Neural progenitor cell (in vitro differentiated cells): ENCODE results near the gene ZNF497. TPM values are rescaled to one million over a fixed set of nuclear protein-coding genes. Genes with fewer than 3 reads are reported as not detected.

ENCODE experiments used
- DNase-seq: peaks from one replicate; pipeline ENCODE4 v3.0.0-alpha.2; 2016; ENCODE audit warnings: low spot score
- H2AFZ ChIP-seq: fragments of 200-600 bp; sonication (generic); replicated peaks from 2 replicates; pipeline ENCODE4 v1.6.1; 2016; ENCODE audit warnings: antibody characterized with exemption
- H3F3A ChIP-seq: fragments of 200-600 bp; sonication (generic); 2 replicates; pipeline ENCODE4 v1.6.1; 2016; ENCODE audit warnings: antibody characterized with exemption, low read depth
- H3K27ac ChIP-seq: fragments of 200-600 bp; sonication (generic); 2 replicates; pipeline ENCODE4 v1.5.1; 2016; ENCODE audit warnings: mild to moderate bottlenecking
- H3K27me3 ChIP-seq: fragments of 200-600 bp; sonication (generic); 2 replicates; pipeline ENCODE4 v1.6.1; 2016; ENCODE audit warnings: mild to moderate bottlenecking, moderate library complexity
- H3K36me3 ChIP-seq: fragments of 200-600 bp; sonication (generic); 2 replicates; pipeline ENCODE4 v1.5.1; 2016
- H3K4me1 ChIP-seq: fragments of 200-600 bp; sonication (generic); 2 replicates; pipeline ENCODE4 v1.6.1; 2016; ENCODE audit warnings: mixed run types
- H3K4me2 ChIP-seq: fragments of 200-600 bp; sonication (generic); 2 replicates; pipeline ENCODE4 v1.6.1; 2016
- H3K4me3 ChIP-seq: fragments of 200-600 bp; sonication (generic); 2 replicates; pipeline ENCODE4 v1.5.1; 2016
- H3K79me2 ChIP-seq: fragments of 200-600 bp; sonication (generic); 2 replicates; pipeline ENCODE4 v1.6.1; 2016; ENCODE audit warnings: low read depth
- H3K9ac ChIP-seq: fragments of 200-600 bp; sonication (generic); 2 replicates; pipeline ENCODE4 v1.6.1; 2016
- H3K9me3 ChIP-seq: fragments of 200-600 bp; sonication (generic); 2 replicates; pipeline ENCODE4 v1.5.1; 2016; ENCODE audit warnings: low read depth
- H4K20me1 ChIP-seq: fragments of 200-600 bp; sonication (generic); 2 replicates; pipeline ENCODE4 v1.6.1; 2016; ENCODE audit warnings: low read depth
- H3K27ac Mint-ChIP-seq: 3 replicates; pipeline ENCODE4 v1.8.0; 2021; ENCODE audit warnings: mixed read lengths
- H3K27me3 Mint-ChIP-seq: 2 replicates; pipeline ENCODE4 v1.8.0; 2022; ENCODE audit warnings: low read depth, mild to moderate bottlenecking, inconsistent platforms, moderate library complexity, mixed read lengths; ENCODE audit not compliant: insufficient read depth
- H3K36me3 Mint-ChIP-seq: 3 replicates; pipeline ENCODE4 v1.8.0; 2021; ENCODE audit warnings: mixed read lengths
- H3K4me1 Mint-ChIP-seq: 3 replicates; pipeline ENCODE4 v1.8.0; 2021; ENCODE audit warnings: mixed read lengths
- H3K4me3 Mint-ChIP-seq: 3 replicates; pipeline ENCODE4 v1.8.0; 2021; ENCODE audit warnings: mild to moderate bottlenecking, moderate library complexity, mixed read lengths
- H3K9me3 Mint-ChIP-seq: 3 replicates; pipeline ENCODE4 v1.8.0; 2020; ENCODE audit warnings: mixed read lengths
- EZH2 ChIP-seq: fragments of 200-600 bp; sonication (generic); IDR thresholded peaks from 2 replicates; pipeline ENCODE4 v1.6.1; 2017; ENCODE audit warnings: antibody characterized with exemption, mild to moderate bottlenecking, moderate library complexity
- EZH2phosphoT487 ChIP-seq: fragments of 200-600 bp; sonication (generic); IDR thresholded peaks from 2 replicates; pipeline ENCODE4 v1.6.1; 2017; ENCODE audit warnings: antibody characterized with exemption
- total RNA-seq: library from RNA; depleted of rRNA; stranded (reverse); fragments of >200 nt; gene quantifications from 2 replicates; pipeline ENCODE4 v1.2.3, GENCODE V29; 2015; ENCODE audit warnings: low replicate concordance
- TF ChIP-seq, protein P1 (sequence below): fragments of 200-600 bp; sonication (generic); IDR thresholded peaks from 2 replicates; pipeline ENCODE4 v1.5.1; 2017; ENCODE audit warnings: antibody characterized with exemption, mild to moderate bottlenecking

ZNF497 gene
- total RNA-seq, 1 donor from 2014 or later = 3.7 TPM

DNA sequence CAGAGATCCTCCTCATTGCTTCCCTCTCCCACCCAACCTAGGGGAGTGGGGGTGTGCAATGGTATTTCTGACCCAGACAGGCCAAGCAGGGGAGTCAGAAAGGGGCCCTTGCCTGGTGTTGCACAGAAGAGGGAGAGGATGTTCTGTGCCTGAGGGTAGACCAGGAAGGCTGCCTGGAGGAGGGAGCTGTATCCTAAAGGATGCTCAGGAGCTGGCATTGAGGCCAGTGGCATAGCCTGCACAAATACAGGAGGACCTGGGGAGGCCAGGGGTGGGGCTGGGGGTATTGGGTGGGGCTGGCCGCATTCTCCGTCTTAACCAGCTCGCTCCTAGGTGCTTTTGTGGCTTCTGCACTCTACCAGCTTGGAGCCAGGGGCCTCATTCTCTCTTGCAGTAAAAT is 37.4 kb upstream of the ZNF497 start:
- Histone ChIP-seq H3K9ac (no peak overlapping the region), H3K4me2 (no peak overlapping the region), H3K27ac (no peak overlapping the region), H3K36me3 (no peaks in the 10 kb centered on the region), H3F3A (peaks cover 17% of the 10 kb centered on the region), H3K4me1 (peaks cover 3% of the 10 kb centered on the region), H2AFZ (no peak overlapping the region), H3K27me3 (peaks cover 23% of the 10 kb centered on the region), H3K9me3 (no peaks in the 10 kb centered on the region), H3K79me2 (peaks cover 13% of the 10 kb centered on the region), H3K4me3 (no peak overlapping the region), H4K20me1 (no peaks in the 10 kb centered on the region)
- DNase-seq = no peak
- H3K27ac Mint-ChIP-seq = peak overlapping the region; percentile 62
- no peaks in the 10 kb centered on the region for H3K27me3 Mint-ChIP-seq
- TF ChIP-seq, protein P1, sequence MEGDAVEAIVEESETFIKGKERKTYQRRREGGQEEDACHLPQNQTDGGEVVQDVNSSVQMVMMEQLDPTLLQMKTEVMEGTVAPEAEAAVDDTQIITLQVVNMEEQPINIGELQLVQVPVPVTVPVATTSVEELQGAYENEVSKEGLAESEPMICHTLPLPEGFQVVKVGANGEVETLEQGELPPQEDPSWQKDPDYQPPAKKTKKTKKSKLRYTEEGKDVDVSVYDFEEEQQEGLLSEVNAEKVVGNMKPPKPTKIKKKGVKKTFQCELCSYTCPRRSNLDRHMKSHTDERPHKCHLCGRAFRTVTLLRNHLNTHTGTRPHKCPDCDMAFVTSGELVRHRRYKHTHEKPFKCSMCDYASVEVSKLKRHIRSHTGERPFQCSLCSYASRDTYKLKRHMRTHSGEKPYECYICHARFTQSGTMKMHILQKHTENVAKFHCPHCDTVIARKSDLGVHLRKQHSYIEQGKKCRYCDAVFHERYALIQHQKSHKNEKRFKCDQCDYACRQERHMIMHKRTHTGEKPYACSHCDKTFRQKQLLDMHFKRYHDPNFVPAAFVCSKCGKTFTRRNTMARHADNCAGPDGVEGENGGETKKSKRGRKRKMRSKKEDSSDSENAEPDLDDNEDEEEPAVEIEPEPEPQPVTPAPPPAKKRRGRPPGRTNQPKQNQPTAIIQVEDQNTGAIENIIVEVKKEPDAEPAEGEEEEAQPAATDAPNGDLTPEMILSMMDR = no peak
- TF ChIP-seq EZH2phosphoT487 (no peak), EZH2 (no peak)
- peaks cover 17% of the 10 kb centered on the region for H3K4me1 Mint-ChIP-seq
- H3K4me3 Mint-ChIP-seq = peak overlapping the region; percentile 97
- H3K9me3 Mint-ChIP-seq = peaks cover 7% of the 10 kb centered on the region
- H3K36me3 Mint-ChIP-seq = peaks cover 14% of the 10 kb centered on the region

- peak overlapping the region; percentile 35 for H3K4me3 Mint-ChIP-seq
- peaks cover 24% of the 10 kb centered on the region for H3F3A ChIP-seq
These were observed 36.0 kb upstream of the ZNF497 start for GRCh38 chr19:58398545-58398944.

GRCh38 chr19:58398087-58398486 is 35.5 kb upstream of the ZNF497 start:
- H3K27ac ChIP-seq = no peak overlapping the region
- peak overlapping the region; percentile 35 for H3K4me3 Mint-ChIP-seq
- TF ChIP-seq, protein P1 = no peak
- TF ChIP-seq EZH2phosphoT487 = no peak
- no peak for TF ChIP-seq EZH2

More at GRCh38 chr19:58398545-58398944, 36.0 kb upstream of the ZNF497 start:
- no peak overlapping the region for H3K27ac ChIP-seq
- H3K79me2 ChIP-seq = peaks cover 13% of the 10 kb centered on the region
- no peak overlapping the region for H3K4me2 ChIP-seq
- no peaks in the 10 kb centered on the region for H3K36me3 ChIP-seq
- no peak overlapping the region for H2AFZ ChIP-seq
- peaks cover 23% of the 10 kb centered on the region for H3K27me3 ChIP-seq
- H3K9me3 Mint-ChIP-seq = peaks cover 3% of the 10 kb centered on the region
- no peak for DNase-seq
- H3K9ac ChIP-seq = no peak overlapping the region
- H3K9me3 ChIP-seq = no peaks in the 10 kb centered on the region
- peaks cover 3% of the 10 kb centered on the region for H3K4me1 ChIP-seq
- H3K4me3 ChIP-seq = no peak overlapping the region
- no peak overlapping the region for H3K27ac Mint-ChIP-seq
- no peaks in the 10 kb centered on the region for H3K27me3 Mint-ChIP-seq
- peaks cover 24% of the 10 kb centered on the region for H3K36me3 Mint-ChIP-seq
- TF ChIP-seq, protein P1 = no peak
- no peak for TF ChIP-seq EZH2
- no peak for TF ChIP-seq EZH2phosphoT487
- peaks cover 7% of the 10 kb centered on the region for H4K20me1 ChIP-seq
- H3K4me1 Mint-ChIP-seq = peaks cover 15% of the 10 kb centered on the region

More at GRCh38 chr19:58398087-58398486, 35.5 kb upstream of the ZNF497 start:
- no peak for DNase-seq
- Mint-ChIP-seq H3K4me1 (peaks cover 15% of the 10 kb centered on the region), H3K27ac (no peak overlapping the region), H3K9me3 (peaks cover 1% of the 10 kb centered on the region), H3K27me3 (no peaks in the 10 kb centered on the region), H3K36me3 (peaks cover 24% of the 10 kb centered on the region)
- Histone ChIP-seq H3K4me2 (no peak overlapping the region), H3K79me2 (peaks cover 11% of the 10 kb centered on the region), H3K9me3 (no peaks in the 10 kb centered on the region), H4K20me1 (peaks cover 7% of the 10 kb centered on the region), H3F3A (peaks cover 26% of the 10 kb centered on the region), H3K9ac (no peak overlapping the region), H3K36me3 (no peaks in the 10 kb centered on the region), H2AFZ (no peak overlapping the region), H3K4me1 (peaks cover 3% of the 10 kb centered on the region), H3K27me3 (peaks cover 23% of the 10 kb centered on the region), H3K4me3 (no peak overlapping the region)
